ENCODE results near the gene COX4I1. TPM values are rescaled to one million over a fixed set of nuclear protein-coding genes. Genes with fewer than 3 reads are reported as not detected.

COX4I1 gene
- total RNA-seq, 1 experiment from 2014 or later: 429 TPM

DNA sequence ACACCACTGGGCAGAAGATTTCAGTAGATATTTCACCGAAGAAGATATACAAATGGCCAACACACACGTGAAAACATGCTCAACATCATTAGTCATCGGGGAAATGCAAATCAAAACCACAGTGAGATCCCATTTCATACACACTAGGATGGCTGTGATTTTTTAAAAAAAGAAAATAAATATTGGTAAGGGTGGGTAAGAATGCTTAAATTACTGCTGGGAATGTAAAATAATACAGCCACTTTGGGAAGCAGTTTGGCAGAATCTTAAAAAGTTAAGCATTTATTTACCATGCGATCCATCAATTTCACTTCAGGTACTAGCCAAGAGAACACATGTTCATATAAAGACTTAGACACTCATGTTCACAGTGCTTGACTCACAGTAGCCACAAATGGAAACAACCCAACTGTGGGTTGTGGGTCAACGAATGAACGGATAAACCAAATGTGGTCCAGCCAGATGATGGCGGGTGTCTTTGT, 42.1 kb upstream of the COX4I1 start:
- in situ Hi-C loops (cut with HindIII; ENCODE audit: low pct_unique_long_range_greater_than_20kb, low sequenced_read_pairs): no loop called here
- DNase-seq (ENCODE audit: low read depth, low spot score): no peak
- no peak overlapping the region for H3K4me3 ChIP-seq (ENCODE audit: low read depth in 2 of 2, low read length in 2 of 2)
- no TSS peak for BruUV-seq (replicated peaks)
- ChIA-PET CTCF (no interaction called here), POLR2A (no interaction called here)
- H3K27ac ChIP-seq (ENCODE audit: low read length): no peak overlapping the region
- no peaks in the 10 kb centered on the region for H3K9me3 ChIP-seq (ENCODE audit: control insufficient read depth, insufficient read depth, low read depth, low read length)
- no peak for ATAC-seq
- intact Hi-C loops (cut with micrococcal nuclease; ENCODE audit: unreplicated experiment): no loop called here
- H3K4me1 ChIP-seq (ENCODE audit: control insufficient read depth, insufficient read depth, low read length): no peaks in the 10 kb centered on the region
- no peaks in the 10 kb centered on the region for H3K27me3 ChIP-seq (ENCODE audit: control insufficient read depth, insufficient read depth, low read length)
- TF ChIP-seq, protein P1, sequence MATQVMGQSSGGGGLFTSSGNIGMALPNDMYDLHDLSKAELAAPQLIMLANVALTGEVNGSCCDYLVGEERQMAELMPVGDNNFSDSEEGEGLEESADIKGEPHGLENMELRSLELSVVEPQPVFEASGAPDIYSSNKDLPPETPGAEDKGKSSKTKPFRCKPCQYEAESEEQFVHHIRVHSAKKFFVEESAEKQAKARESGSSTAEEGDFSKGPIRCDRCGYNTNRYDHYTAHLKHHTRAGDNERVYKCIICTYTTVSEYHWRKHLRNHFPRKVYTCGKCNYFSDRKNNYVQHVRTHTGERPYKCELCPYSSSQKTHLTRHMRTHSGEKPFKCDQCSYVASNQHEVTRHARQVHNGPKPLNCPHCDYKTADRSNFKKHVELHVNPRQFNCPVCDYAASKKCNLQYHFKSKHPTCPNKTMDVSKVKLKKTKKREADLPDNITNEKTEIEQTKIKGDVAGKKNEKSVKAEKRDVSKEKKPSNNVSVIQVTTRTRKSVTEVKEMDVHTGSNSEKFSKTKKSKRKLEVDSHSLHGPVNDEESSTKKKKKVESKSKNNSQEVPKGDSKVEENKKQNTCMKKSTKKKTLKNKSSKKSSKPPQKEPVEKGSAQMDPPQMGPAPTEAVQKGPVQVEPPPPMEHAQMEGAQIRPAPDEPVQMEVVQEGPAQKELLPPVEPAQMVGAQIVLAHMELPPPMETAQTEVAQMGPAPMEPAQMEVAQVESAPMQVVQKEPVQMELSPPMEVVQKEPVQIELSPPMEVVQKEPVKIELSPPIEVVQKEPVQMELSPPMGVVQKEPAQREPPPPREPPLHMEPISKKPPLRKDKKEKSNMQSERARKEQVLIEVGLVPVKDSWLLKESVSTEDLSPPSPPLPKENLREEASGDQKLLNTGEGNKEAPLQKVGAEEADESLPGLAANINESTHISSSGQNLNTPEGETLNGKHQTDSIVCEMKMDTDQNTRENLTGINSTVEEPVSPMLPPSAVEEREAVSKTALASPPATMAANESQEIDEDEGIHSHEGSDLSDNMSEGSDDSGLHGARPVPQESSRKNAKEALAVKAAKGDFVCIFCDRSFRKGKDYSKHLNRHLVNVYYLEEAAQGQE (IDR thresholded peaks at IDR 0.05; ENCODE audit: insufficient read depth in 1 of 2, low read depth in 2 of 2, low read length in 1 of 2): no peak
- no peak for TF ChIP-seq POLR2AphosphoS5 (IDR thresholded peaks at IDR 0.05; ENCODE audit: low read depth, low read length)
- no peak for TF ChIP-seq TCF7L2 (IDR thresholded peaks at IDR 0.05; ENCODE audit: low read depth, low read length)
- TF ChIP-seq, protein P2, sequence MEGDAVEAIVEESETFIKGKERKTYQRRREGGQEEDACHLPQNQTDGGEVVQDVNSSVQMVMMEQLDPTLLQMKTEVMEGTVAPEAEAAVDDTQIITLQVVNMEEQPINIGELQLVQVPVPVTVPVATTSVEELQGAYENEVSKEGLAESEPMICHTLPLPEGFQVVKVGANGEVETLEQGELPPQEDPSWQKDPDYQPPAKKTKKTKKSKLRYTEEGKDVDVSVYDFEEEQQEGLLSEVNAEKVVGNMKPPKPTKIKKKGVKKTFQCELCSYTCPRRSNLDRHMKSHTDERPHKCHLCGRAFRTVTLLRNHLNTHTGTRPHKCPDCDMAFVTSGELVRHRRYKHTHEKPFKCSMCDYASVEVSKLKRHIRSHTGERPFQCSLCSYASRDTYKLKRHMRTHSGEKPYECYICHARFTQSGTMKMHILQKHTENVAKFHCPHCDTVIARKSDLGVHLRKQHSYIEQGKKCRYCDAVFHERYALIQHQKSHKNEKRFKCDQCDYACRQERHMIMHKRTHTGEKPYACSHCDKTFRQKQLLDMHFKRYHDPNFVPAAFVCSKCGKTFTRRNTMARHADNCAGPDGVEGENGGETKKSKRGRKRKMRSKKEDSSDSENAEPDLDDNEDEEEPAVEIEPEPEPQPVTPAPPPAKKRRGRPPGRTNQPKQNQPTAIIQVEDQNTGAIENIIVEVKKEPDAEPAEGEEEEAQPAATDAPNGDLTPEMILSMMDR (IDR thresholded peaks at IDR 0.05): no peak
- TF ChIP-seq SIN3A (IDR thresholded peaks at IDR 0.05; ENCODE audit: borderline replicate concordance, insufficient read depth, low read depth, low read length): no peak
- no peaks in the 10 kb centered on the region for H3K36me3 ChIP-seq (ENCODE audit: control insufficient read depth, insufficient read depth, low read length)

DNA sequence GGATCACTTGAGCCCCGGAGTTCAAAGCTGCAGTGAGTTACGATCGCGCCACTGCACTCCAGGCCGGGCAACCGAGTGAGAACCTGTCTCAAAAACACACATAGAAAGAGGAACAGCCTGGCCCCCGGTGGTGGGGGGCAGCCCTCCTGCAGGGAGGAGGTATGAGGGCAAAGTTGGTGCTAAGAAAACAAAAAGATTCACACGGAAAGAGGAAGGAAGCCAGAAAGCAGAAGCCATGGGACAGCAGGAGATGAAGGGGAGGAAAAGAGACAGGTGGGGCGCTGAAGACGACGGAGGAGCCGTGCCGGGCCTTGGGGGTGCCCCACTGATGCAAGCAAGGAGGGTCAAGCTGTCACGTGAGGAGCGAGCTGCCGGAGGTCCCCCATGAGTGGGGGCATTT, 40.4 kb upstream of the COX4I1 start:
- no TSS peak for BruUV-seq (replicated peaks)
- intact Hi-C loops (cut with micrococcal nuclease; ENCODE audit: unreplicated experiment): no loop called here

More for the DNA sequence above, 40.4 kb upstream of the COX4I1 start:
- DNase-seq (ENCODE audit: low read depth, low spot score): no peak
- H3K27me3 ChIP-seq (ENCODE audit: control insufficient read depth, insufficient read depth, low read length): no peaks in the 10 kb centered on the region
- no peak for ATAC-seq
- no peaks in the 10 kb centered on the region for H3K4me1 ChIP-seq (ENCODE audit: control insufficient read depth, insufficient read depth, low read length)
- CTCF ChIA-PET: no interaction called here
- POLR2A ChIA-PET: no interaction called here
- H3K4me3 ChIP-seq (ENCODE audit: low read depth in 2 of 2, low read length in 2 of 2): no peak overlapping the region
- no peaks in the 10 kb centered on the region for H3K9me3 ChIP-seq (ENCODE audit: control insufficient read depth, insufficient read depth, low read depth, low read length)
- in situ Hi-C loops (cut with HindIII; ENCODE audit: low pct_unique_long_range_greater_than_20kb, low sequenced_read_pairs): no loop called here
- H3K27ac ChIP-seq (ENCODE audit: low read length): no peak overlapping the region
- no peak for TF ChIP-seq TCF7L2 (IDR thresholded peaks at IDR 0.05; ENCODE audit: low read depth, low read length)
- TF ChIP-seq, protein P2 (IDR thresholded peaks at IDR 0.05): no peak
- no peak for TF ChIP-seq SIN3A (IDR thresholded peaks at IDR 0.05; ENCODE audit: borderline replicate concordance, insufficient read depth, low read depth, low read length)
- TF ChIP-seq POLR2AphosphoS5 (IDR thresholded peaks at IDR 0.05; ENCODE audit: low read depth, low read length): no peak
- TF ChIP-seq, protein P1 (IDR thresholded peaks at IDR 0.05; ENCODE audit: insufficient read depth in 1 of 2, low read depth in 2 of 2, low read length in 1 of 2): no peak
- no peaks in the 10 kb centered on the region for H3K36me3 ChIP-seq (ENCODE audit: control insufficient read depth, insufficient read depth, low read length)
